OCI-LY3 (cell line): Measurements from ENCODE around the gene NHEJ1.

Source experiments
- CTCF ChIP-seq: fragments of 200-600, 300-600 bp; sonication (generic); IDR thresholded peaks from 2 replicates; pipeline ENCODE4 v1.5.1; 2014; ENCODE audit warnings: antibody characterized with exemption, low read length, low read depth
- EZH2phosphoT487 ChIP-seq: fragments of 200-600 bp; shearing (Covaris generic); IDR thresholded peaks from 2 replicates; pipeline ENCODE4 v1.6.1; 2018; ENCODE audit warnings: antibody characterized with exemption, mixed run types, low read depth

GRCh38 chr2:219125886-219126270, 34.7 kb downstream of the NHEJ1 start:
- TF ChIP-seq CTCF (no peak), EZH2phosphoT487 (no peak)
